HG03159 (cell line): ENCODE results near the gene SIDT2.
"Not testable (repeated sequence)": the region's sequence is repeated elsewhere in the genome, so short reads cannot be mapped to it uniquely, and the experiment has no call there.

ENCODE experiments used
- ATAC-seq: cut with Tn5 transposase; IDR thresholded peaks from one replicate; pipeline ENCODE4 v1.9.1; 2021; ENCODE audit warnings: mild to moderate bottlenecking, moderate library complexity; ENCODE audit not compliant: unreplicated experiment

Gene SIDT2

DNA sequence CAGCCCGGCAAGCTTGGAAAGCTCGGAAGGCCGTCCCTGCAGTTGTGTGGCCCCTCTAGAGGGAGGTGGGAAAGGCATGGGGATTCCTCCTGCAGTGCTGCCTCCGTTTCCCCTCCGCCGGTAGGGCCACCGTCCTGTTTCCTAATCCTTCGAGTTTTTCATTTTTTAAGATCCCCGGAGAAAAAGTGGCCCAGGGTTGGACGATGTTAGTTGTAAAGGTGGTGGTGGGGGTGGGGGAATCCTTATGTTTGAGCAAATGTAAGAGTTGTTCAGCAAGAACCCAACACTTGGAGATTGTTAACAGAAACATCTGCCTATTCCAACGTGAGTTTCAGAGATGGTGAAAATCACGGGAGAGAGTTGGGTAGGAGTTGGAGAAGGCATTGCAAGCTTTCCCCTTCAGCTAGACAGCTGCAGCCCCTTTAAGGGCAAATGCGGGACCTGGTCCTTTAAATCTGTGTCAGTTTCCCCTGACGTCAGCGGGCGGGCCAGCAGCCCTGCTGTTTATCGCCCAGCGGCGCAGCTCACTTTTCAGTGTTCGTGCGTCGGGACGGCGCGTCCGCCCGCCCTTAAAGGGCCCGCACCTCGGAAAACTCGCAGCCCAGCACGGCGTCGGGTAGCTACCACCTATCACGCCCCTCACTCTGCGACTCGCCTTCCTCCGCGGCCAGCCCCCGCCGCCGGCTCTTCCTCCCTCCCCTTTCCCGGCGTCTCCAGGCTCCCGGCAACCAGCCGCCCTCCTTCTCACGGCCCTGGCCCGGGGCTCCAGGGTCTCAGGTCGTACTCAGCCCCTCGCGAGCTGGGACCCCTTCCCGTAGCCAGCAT lies at the start of gene SIDT2:
SIDT2 (plus strand) TSS at position 534 of the 825 bp plus-strand sequence. CDS start 521 bp downstream, outside the sequence.
- ATAC-seq = peak; percentile 89

DNA sequence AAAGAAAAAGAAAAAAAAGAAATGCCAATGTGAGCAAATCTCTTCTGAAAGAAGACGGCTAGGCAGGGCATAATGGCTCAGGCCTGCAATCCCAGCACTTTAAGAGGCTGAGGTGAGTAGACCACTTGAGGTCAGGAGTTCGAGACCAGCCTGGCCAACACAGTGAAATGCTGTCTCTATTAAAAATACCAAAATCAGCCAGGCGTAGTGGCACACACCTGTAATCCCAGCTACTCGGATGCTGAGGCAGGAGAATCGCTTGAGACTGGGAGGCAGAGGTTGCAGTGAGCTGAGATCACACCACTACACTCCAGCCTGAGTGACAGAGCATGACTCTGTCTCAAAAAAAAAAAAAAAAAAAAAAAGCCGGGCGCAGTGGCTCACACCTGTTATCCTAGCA lies 48.1 kb upstream of the SIDT2 start:
- not testable (repeated sequence) for ATAC-seq

GRCh38 chr11:117130879-117131278 lies 47.7 kb upstream of the SIDT2 start:
- no peak for ATAC-seq

GRCh38 chr11:117134431-117134830 lies 44.1 kb upstream of the SIDT2 start:
- no peak for ATAC-seq

DNA sequence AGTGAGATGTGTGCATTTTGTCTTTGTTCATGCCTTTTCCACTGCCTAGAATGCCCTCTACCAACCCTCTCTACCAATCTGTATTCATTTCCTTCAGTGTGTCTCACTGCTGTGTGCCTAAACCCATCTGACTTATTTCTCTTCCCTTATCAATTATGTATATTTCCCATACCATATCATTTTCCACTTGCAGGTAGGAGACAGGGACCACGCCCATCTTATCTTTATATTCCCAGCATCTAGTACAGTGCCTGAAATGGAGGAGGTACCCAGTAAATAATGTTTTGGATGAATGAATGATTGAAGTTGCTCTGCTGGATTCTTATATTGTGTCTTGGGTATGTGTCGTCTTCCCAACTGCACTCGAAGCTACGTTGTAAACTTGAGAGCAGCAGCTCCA lies 43.6 kb upstream of the SIDT2 start:
- not testable (repeated sequence) for ATAC-seq

GRCh38 chr11:117137223-117138086 lies 41.1 kb upstream of the SIDT2 start:
- not testable (repeated sequence) for ATAC-seq

- no peak for ATAC-seq
Observed at GRCh38 chr11:117143390-117143789, 35.2 kb upstream of the SIDT2 start.

DNA sequence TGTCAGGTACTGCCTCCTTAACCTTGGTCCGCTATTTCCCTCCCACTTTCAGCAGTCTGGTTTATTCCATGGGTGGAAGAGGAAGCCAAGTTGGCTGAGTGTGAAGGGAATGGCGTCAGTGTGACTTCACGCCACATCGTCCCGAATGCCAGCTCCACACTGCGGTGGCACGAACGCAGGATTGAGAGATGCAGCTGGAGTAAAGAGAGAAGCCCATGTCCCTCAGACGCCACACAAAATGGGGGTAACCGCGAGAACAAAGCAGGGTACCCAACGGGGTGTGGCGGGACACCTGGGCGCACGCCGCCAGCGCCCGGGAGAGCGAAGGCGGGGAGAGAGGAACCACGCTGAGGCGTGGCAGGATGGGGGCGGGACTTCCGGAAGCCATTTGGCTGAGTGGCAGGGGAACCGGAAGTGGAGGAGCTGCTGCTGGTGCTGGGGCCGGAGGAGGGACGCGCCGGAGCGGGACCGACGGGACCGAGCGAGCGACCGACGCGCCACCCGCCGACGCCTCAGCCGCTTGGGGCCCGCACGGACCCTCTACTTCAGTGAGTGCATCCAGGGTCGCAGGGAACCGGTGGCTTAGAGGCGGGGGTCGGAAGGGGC lies 34.6 kb upstream of the SIDT2 start, which contains the start of gene PAFAH1B2:
PAFAH1B2 (plus strand) TSS at position 417 of the 606 bp plus-strand sequence. CDS start 8,161 bp downstream, outside the sequence.
- peak; percentile 93 for ATAC-seq

GRCh38 chr11:117144477-117145392 lies 33.8 kb upstream of the SIDT2 start:
- peak; percentile 42 for ATAC-seq

DNA sequence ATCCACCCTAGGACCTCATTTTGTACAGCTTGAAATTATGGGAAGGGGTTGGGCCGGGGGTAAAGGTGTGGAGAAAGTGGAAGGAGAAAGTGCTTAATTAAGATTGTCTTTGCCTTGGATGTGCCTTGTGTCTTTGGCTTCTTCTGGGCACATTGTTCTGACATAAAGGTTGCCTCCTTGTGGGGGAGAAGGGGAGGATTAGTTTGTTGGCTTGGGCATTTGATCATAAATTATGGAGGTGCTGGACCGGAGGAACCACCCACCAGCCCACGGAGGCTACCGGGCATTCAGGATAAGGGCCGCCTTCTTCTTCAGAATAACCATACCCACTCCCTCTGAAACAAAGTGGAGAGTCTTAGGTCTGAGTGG lies 33.2 kb upstream of the SIDT2 start:
- no peak for ATAC-seq

GRCh38 chr11:117146521-117146920 lies 32.0 kb upstream of the SIDT2 start:
- ATAC-seq = no peak

DNA sequence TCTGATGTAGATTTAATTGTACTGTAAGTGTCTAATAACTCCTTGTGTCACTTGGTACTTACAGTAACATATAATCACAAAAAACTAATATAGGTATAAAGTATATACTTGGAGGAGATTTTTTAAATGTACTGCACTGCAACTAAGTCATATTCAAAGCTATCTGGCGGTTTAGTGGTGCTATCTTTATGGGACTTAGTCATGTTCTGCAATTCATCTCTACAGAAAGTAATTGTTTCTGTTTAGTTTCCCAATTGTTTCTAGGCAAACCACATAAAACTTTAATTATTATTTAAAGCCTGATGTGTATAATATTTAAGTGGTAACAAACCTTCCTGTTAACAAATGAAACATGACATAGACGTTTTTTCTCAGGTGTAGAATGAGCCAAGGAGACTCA lies 26.5 kb upstream of the SIDT2 start:
- ATAC-seq = no peak

DNA sequence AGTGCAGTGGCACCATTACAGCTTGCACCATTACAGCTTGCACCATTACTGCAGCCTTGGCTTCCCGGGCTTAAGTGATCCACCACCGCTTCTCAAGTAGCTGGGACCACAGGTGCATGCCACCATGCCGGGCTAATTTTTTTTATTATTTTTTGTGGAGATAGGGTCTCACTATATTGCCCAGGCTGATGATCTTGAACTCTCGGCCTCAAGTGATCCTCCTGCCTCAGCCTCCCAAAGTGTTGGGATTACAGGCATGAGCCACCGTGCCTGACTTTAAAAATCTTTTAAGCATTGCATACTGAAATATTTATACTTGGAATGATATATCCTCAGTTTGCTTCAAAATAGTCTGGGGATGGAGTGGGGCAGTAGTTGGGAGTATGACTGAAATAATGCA lies 24.1 kb upstream of the SIDT2 start:
- ATAC-seq = no peak

DNA sequence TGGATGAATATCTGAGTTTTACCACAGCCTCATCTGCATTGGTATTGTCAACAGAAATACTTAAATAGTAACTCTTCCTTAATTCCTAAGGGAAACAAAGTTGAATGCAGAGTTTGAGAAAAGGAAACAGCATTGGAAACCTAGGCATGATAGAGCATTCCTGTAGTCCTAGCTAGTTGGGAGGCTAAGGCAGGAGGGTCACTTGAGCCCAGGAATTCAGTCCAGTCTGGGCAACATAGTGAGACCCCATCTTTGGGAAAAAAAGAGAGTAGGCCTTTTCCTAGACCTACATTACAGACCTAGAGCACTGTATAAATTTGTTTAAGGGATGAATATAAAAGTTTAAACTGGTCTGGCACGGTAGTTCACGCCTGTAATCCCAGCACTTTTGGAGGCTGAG lies 21.0 kb upstream of the SIDT2 start:
- ATAC-seq = no peak

DNA sequence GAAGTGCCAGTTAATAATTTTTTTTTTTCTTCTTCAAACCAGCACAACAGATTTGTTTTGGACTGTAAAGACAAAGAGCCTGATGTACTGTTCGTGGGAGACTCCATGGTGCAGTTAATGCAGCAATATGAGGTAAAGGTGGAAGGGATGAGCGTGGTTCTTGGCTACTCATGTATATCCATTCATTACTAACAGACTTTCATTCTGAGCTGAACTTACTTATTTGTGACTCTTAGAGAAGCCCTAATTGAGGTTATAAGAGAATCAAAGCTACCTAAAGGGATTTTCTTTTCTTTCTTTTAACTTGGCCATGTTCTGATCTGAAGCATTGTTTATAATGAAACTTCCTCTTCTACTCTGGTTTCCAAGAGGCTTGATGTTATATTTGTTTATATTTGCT lies 18.7 kb upstream of the SIDT2 start:
- no peak for ATAC-seq

- ATAC-seq = no peak
Observed at GRCh38 chr11:117160826-117161225, 17.7 kb upstream of the SIDT2 start.

DNA sequence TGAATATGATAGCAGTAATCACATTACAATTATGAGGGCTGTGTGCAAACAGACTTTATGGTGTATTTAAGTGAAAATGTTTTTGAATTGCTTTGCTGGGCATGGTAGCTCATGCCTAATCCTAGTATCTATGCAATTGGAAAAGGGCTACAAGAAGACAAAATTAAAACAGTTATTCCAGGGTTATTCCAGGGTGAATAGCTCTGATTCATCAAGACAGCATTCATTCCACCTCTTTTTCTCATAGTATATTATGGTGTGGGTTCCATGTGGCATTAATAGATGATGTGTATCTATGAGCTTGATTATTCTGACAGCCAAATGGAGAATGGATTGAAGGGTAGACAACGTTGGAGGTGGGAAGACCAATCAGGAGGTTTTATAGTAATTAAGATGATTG lies 12.1 kb upstream of the SIDT2 start:
- ATAC-seq = no peak

- no peak for ATAC-seq
Observed at GRCh38 chr11:117169736-117170135, 8.8 kb upstream of the SIDT2 start.

- ATAC-seq = no peak
Observed at GRCh38 chr11:117170210-117170609, 8.3 kb upstream of the SIDT2 start.

DNA sequence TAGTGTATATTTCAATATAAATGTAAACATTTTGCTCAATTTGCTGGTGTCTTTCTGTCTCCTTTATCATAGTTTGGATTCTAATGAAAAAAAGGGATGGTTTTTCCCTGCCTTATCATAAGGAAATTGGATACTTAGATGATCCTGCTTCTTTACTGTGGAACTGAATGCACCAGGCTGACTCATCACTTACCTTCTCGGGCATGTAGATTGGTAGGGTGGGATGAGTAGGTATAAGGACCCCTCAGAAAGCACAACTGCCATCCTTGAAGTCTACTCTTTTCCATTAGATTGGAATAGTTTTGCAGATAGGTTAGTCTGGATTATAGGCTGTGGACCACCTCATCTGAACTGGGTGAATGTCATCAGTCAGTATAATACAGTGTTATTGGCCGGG lies 7.5 kb upstream of the SIDT2 start:
- no peak for ATAC-seq
